SH-SY5Y (cell line): ENCODE measurements around the gene ANKFY1.

Source experiments
- GATA2 ChIP-seq: IDR thresholded peaks from 2 replicates; pipeline ENCODE4 v1.6.1; 2011; ENCODE audit warnings: mild to moderate bottlenecking, low read depth, low read length
- GATA3 ChIP-seq: IDR thresholded peaks from 2 replicates; pipeline ENCODE4 v1.6.1; 2011; ENCODE audit warnings: low read depth, mild to moderate bottlenecking, low read length, moderate library complexity

- TF ChIP-seq GATA2: no peak
- TF ChIP-seq GATA3: no peak
Observed at GRCh38 chr17:4256952-4257351, 6.8 kb downstream of the ANKFY1 start.
